IMR-90 (cell line): ENCODE results near the gene GIMAP8. TPM values are rescaled to one million over a fixed set of nuclear protein-coding genes. Genes with fewer than 3 reads are reported as not detected.
"Not testable (repeated sequence)": the region's sequence is repeated elsewhere in the genome, so short reads cannot be mapped to it uniquely, and the experiment has no call there.

Experiments
- ATAC-seq: fragments of 200-7000 bp; cut with Tn5 transposase; 2 replicates; pipeline ENCODE4 v1.9.1; 2020; ENCODE audit warnings: low read depth, mild to moderate bottlenecking, moderate library complexity
- BruUV-seq: library from RNA; stranded (reverse); fragments of 400-500 nt; replicated peaks from 2 replicates; lab custom pipeline; 2021; lab: Mats Ljungman, UMichigan
- CTCF ChIA-PET: fragments of 300-600 bp; formaldehyde crosslinking; extraction: SDS; loops from one replicate; lab custom pipeline; 2021; ENCODE audit warnings: antibody characterized with exemption; lab: Yijun Ruan, JAX
- POLR2A ChIA-PET: fragments of 300-600 bp; sonication (Branson Sonifier 250); formaldehyde crosslinking; loops from one replicate; lab custom pipeline; 2022; ENCODE audit warnings: antibody characterized with exemption; ENCODE audit not compliant: unreplicated experiment; lab: Charles Lee
- DNase-seq: peaks from one replicate; pipeline ENCODE4 v3.0.0; 2013
- H2AFZ ChIP-seq: replicated peaks from 2 replicates; pipeline ENCODE3; 2013; ENCODE audit warnings: low read length, mild to moderate bottlenecking; ENCODE audit not compliant: poor library complexity
- H2AK5ac ChIP-seq: 2 replicates; pipeline ENCODE4 v1.6.1; 2013; ENCODE audit warnings: low read depth, low read length, inconsistent platforms
- H2AK9ac ChIP-seq: replicated peaks from 2 replicates; pipeline ENCODE3; 2013; ENCODE audit warnings: mild to moderate bottlenecking, low read depth, low read length, moderate library complexity; ENCODE audit not compliant: poor library complexity
- H2BK120ac ChIP-seq: 2 replicates; pipeline ENCODE4 v1.6.1; 2013; ENCODE audit warnings: low read depth, low read length, inconsistent platforms
- H2BK15ac ChIP-seq: 3 replicates; pipeline ENCODE4 v1.6.1; 2013; ENCODE audit warnings: low read depth, low read length, inconsistent platforms
- H2BK20ac ChIP-seq: 2 replicates; pipeline ENCODE4 v1.6.1; 2013; ENCODE audit warnings: low read depth, mild to moderate bottlenecking, inconsistent platforms, low read length, moderate library complexity
- H2BK5ac ChIP-seq: 2 replicates; pipeline ENCODE4 v1.6.1; 2013; ENCODE audit warnings: mild to moderate bottlenecking, low read depth, low read length, inconsistent platforms; ENCODE audit not compliant: poor library complexity, severe bottlenecking
- H3K14ac ChIP-seq: replicated peaks from 2 replicates; pipeline ENCODE4 v1.6.1; 2013; ENCODE audit warnings: low read depth, low read length, inconsistent platforms
- H3K18ac ChIP-seq: 2 replicates; pipeline ENCODE4 v1.6.1; 2013; ENCODE audit warnings: low read depth, low read length, control low read depth
- H3K23ac ChIP-seq: 2 replicates; pipeline ENCODE4 v1.6.1; 2013; ENCODE audit warnings: low read depth, low read length, inconsistent platforms
- H3K27ac ChIP-seq: 2 replicates; pipeline ENCODE4 v1.5.1; 2013; ENCODE audit warnings: mild to moderate bottlenecking, control low read depth, low read length; ENCODE audit not compliant: insufficient read depth
- H3K27me3 ChIP-seq: 2 replicates; pipeline ENCODE4 v1.6.1; 2013; ENCODE audit warnings: low read length; ENCODE audit not compliant: control insufficient read depth, insufficient read depth
- H3K36me3 ChIP-seq: 2 replicates; pipeline ENCODE4 v1.6.1; 2013; ENCODE audit warnings: low read length, mixed read lengths; ENCODE audit not compliant: control insufficient read depth, insufficient read depth
- H3K4ac ChIP-seq: 2 replicates; pipeline ENCODE4 v1.6.1; 2013; ENCODE audit warnings: low read depth, low read length, inconsistent platforms
- H3K4me1 ChIP-seq: 2 replicates; pipeline ENCODE4 v1.6.1; 2013; ENCODE audit warnings: low read length, mixed read lengths; ENCODE audit not compliant: control insufficient read depth, insufficient read depth
- H3K4me2 ChIP-seq: 2 replicates; pipeline ENCODE4 v1.6.1; 2013; ENCODE audit warnings: low read depth, mild to moderate bottlenecking, control low read depth, low read length, moderate library complexity
- H3K4me3 ChIP-seq: 2 replicates; pipeline ENCODE4 v1.5.1; 2013; ENCODE audit warnings: low read depth, mild to moderate bottlenecking, control low read depth, low read length, moderate library complexity; ENCODE audit not compliant: insufficient read depth
- H3K56ac ChIP-seq: 2 replicates; pipeline ENCODE4 v1.6.1; 2013; ENCODE audit warnings: low read length, inconsistent platforms; ENCODE audit not compliant: insufficient read depth; ENCODE audit errors: extremely low read depth
- H3K79me1 ChIP-seq, 2 experiments: 2 replicates each; pipeline ENCODE4 v1.6.1; 2013; ENCODE audit warnings: low read length in 2 of 2, inconsistent platforms in 1 of 2, low read depth in 1 of 2
- H3K9ac ChIP-seq: 2 replicates; pipeline ENCODE4 v1.6.1; 2013; ENCODE audit warnings: low read depth, low read length, control low read depth
- H3K9me1 ChIP-seq: 2 replicates; pipeline ENCODE4 v1.6.1; 2013; ENCODE audit warnings: low read length, inconsistent platforms; ENCODE audit not compliant: insufficient read depth
- H3K9me3 ChIP-seq: 2 replicates; pipeline ENCODE4 v1.6.1; 2013; ENCODE audit warnings: low read length; ENCODE audit not compliant: control insufficient read depth, insufficient read depth
- H4K20me1 ChIP-seq: 2 replicates; pipeline ENCODE4 v1.6.1; 2013; ENCODE audit warnings: low read length, inconsistent platforms; ENCODE audit not compliant: insufficient read depth
- H4K5ac ChIP-seq: 2 replicates; pipeline ENCODE4 v1.6.1; 2013; ENCODE audit warnings: mild to moderate bottlenecking, low read depth, low read length, control low read depth
- H4K8ac ChIP-seq, 2 experiments: 2 replicates each; pipeline ENCODE4 v1.6.1; 2013; ENCODE audit warnings: low read depth in 2 of 2, low read length in 2 of 2, control low read depth in 1 of 2, inconsistent platforms in 1 of 2
- H4K91ac ChIP-seq: 2 replicates; pipeline ENCODE4 v1.6.1; 2013; ENCODE audit warnings: low read depth, low read length, inconsistent platforms; ENCODE audit not compliant: insufficient read depth
- whole genome bisulfite sequencing, 2 experiments: methylation state at CpG; one replicate each; pipeline versions ENCODE4 v1.1.5 to v1.1.7; 2013; ENCODE audit warnings: missing lambda C conversion rate in 2 of 2; ENCODE audit not compliant: insufficient read length in 1 of 2; ENCODE audit errors: extremely low coverage in 2 of 2; 5-methylcytosine and 5-hydroxymethylcytosine counted together
- dilution Hi-C: fragments of 300-500 bp; cut with HindIII; formaldehyde crosslinking; loops from one replicate; pipeline ENCODE4 v1.14.3; 2018; ENCODE audit warnings: low sequenced_read_pairs; ENCODE audit not compliant: unreplicated experiment
- in situ Hi-C: fragments of 300-500 bp; cut with MboI; formaldehyde crosslinking; loops from 3 replicates; pipeline ENCODE4 v1.14.3; 2019; ENCODE audit warnings: low sequenced_read_pairs, inconsistent platforms, mixed read lengths
- intact Hi-C: fragments of 100-400 bp; cut with micrococcal nuclease; formaldehyde crosslinking; loops from 2 replicates; pipeline ENCODE4 v1.10.0; 2022
- polyA plus RNA-seq, 3 experiments: library from polyadenylated mRNA; depleted of rRNA; stranded (reverse); fragments of >200 nt; gene quantifications; 2 replicates each; pipeline ENCODE4 v1.2.3, GENCODE V29; 2012; ENCODE audit warnings: low replicate concordance in 1 of 3
- total RNA-seq: library from RNA; depleted of rRNA; stranded (reverse); fragments of >200 nt; gene quantifications from 2 replicates; pipeline ENCODE4 v1.2.3, GENCODE V29; 2012

Gene GIMAP8
- total and polyA plus RNA-seq, 2 of the 4 experiments (the other 2 are of a cell fraction): not detected

DNA sequence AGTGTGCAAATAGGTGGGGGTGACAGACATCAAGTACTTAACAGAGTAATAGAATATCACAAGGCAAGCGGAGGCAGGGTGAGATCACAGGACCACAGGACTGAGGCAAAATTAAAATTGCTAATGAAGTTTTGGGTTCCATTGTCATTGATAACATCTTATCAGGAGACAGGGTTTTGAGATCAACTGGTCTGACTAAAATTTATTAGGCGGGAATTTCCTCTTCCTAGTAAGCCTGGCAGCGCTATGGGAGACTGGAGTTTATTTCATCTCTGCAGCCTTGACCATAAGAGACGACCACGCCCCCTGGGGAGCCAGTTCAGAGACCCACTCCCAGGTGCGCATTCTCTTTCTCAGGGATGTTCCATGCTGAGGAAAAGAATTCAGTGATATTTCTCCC, 72.5 kb downstream of the GIMAP8 start:
- H2BK5ac ChIP-seq, H4K20me1 ChIP-seq, H3K4me2 ChIP-seq, H3K23ac ChIP-seq, H4K8ac ChIP-seq, H2BK120ac ChIP-seq, in situ Hi-C loops, H3K4ac ChIP-seq, H3K27ac ChIP-seq, H3K79me1 ChIP-seq, H3K4me1 ChIP-seq, intact Hi-C loops, POLR2A ChIA-PET, H2BK15ac ChIP-seq, H4K5ac ChIP-seq, DNase-seq, H3K18ac ChIP-seq, H2AK5ac ChIP-seq, H3K27me3 ChIP-seq, H3K9me1 ChIP-seq, H2AFZ ChIP-seq, CTCF ChIA-PET, H3K56ac ChIP-seq, dilution Hi-C loops, H2AK9ac ChIP-seq, H3K14ac ChIP-seq, H3K9me3 ChIP-seq, H3K4me3 ChIP-seq, H3K9ac ChIP-seq, H3K36me3 ChIP-seq, BruUV-seq, ATAC-seq, H4K91ac ChIP-seq, H2BK20ac ChIP-seq: not testable (repeated sequence)
- no CpG with 5 or more reads among the region's 6 CpGs for WGBS, 2 experiments
